ENCODE results near the gene NCOA3.

DNA sequence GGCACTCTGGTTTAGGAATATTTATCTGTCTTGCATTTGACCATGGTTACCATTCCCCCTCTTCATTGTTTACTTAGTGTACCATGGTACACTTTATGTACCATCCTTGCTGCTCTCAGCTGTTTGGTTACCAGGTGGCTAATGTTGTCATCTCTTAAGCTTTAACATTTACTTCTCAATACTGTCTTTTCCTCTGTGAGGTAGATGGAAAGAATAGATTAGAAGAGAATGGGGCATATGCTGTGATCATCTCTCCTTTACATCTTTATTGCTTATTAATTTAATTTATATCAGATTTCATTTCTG, 109.2 kb downstream of the NCOA3 start:
- no peak for TF ChIP-seq CTCF (IDR thresholded peaks at IDR 0.05)
- no peak for TF ChIP-seq POLR2AphosphoS5 (IDR thresholded peaks at IDR 0.05)
- no peak for TF ChIP-seq POLR2A (IDR thresholded peaks at IDR 0.05)
